Measurements from ENCODE around the gene CCDC6. TPM values are rescaled to one million over a fixed set of nuclear protein-coding genes. Genes with fewer than 3 reads are reported as not detected.

The CCDC6 gene
- total and polyA plus RNA-seq, 11 donors: 3.7 to 47.1 (median 17.4) TPM

GRCh38 chr10:59839576-59839975, 66.8 kb downstream of the CCDC6 start:
- H3K4me3 ChIP-seq: no peak overlapping the region
- intact Hi-C loops (cut with DNase I): loop anchor here in 2 of 10 donors (10.0 kb wide), 1 partner anchor 195 kb away; no protein-coding TSS in a partner anchor
- H3K36me3 ChIP-seq: peaks cover 0 to 12% (median 0%) of the 10 kb centered on the region in 9 donors
- ATAC-seq (no peak), DNase-seq (no peak)
- WGBS, 4 donors: 67 to 79% (median 73%) methylated on average over 6 of the region's 6 CpGs
- no peaks in the 10 kb centered on the region for H3K27me3 ChIP-seq
- peaks cover 0 to 16% (median 6%) of the 10 kb centered on the region in 12 donors for H3K4me1 ChIP-seq
- H3K9me3 ChIP-seq: no peaks in the 10 kb centered on the region
- no peak overlapping the region for H3K27ac ChIP-seq
- no peak for TF ChIP-seq POLR2A (IDR thresholded peaks at IDR 0.05)
- TF ChIP-seq, protein P1, sequence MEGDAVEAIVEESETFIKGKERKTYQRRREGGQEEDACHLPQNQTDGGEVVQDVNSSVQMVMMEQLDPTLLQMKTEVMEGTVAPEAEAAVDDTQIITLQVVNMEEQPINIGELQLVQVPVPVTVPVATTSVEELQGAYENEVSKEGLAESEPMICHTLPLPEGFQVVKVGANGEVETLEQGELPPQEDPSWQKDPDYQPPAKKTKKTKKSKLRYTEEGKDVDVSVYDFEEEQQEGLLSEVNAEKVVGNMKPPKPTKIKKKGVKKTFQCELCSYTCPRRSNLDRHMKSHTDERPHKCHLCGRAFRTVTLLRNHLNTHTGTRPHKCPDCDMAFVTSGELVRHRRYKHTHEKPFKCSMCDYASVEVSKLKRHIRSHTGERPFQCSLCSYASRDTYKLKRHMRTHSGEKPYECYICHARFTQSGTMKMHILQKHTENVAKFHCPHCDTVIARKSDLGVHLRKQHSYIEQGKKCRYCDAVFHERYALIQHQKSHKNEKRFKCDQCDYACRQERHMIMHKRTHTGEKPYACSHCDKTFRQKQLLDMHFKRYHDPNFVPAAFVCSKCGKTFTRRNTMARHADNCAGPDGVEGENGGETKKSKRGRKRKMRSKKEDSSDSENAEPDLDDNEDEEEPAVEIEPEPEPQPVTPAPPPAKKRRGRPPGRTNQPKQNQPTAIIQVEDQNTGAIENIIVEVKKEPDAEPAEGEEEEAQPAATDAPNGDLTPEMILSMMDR (IDR thresholded peaks at IDR 0.05): no peak

DNA sequence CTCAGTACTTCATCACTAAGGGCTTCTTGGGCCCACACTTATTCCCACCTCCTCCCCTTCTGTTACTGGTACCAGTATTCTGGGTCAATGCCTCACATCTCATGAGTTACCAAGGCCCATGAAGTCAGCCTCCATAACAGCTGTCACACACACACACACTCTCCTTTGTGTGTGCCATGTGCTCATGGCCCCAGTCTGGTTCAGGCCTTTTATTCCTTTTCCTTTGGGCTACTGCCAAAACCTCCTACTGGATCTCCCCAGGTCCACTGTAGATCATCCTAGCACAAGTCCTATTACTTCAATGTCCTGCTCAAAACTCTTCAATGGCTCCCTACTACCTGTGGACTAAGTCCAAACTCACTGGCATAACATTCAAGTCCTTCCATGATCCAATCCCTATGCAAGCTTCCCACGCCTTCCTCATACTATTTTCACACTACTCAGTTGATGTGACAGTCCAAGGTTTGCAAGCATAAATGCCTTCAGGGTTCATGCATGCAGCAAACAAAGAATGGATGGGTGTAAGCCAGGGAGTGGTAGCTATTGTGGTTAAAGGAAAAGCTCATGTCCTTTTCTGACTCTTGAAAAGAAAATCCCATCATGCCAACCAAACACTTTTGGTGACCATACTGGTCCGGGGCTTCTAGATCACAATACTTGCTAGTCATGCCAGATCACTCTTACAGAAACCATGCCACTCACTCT, 68.1 kb downstream of the CCDC6 start:
- no peak overlapping the region for H3K4me3 ChIP-seq
- peak in 1 of 4 donors; percentile 29 for ATAC-seq
- intact Hi-C loops (cut with DNase I): loop anchor here in 2 of 10 donors (10.0 kb wide), 1 partner anchor 197 kb away; no protein-coding TSS in a partner anchor
- H3K4me1 ChIP-seq: peaks cover 0 to 24% (median 0%) of the 10 kb centered on the region in 12 donors
- no peak for TF ChIP-seq POLR2A (IDR thresholded peaks at IDR 0.05)
- TF ChIP-seq, protein P1 (IDR thresholded peaks at IDR 0.05): no peak
- H3K27ac ChIP-seq: no peak overlapping the region
- DNase-seq: no peak
- WGBS, 4 donors: 94 to 100% (median 97%) methylated on average over 2 of the region's 2 CpGs
- H3K36me3 ChIP-seq: peaks cover 0 to 5% (median 0%) of the 10 kb centered on the region in 9 donors
- no peaks in the 10 kb centered on the region for H3K9me3 ChIP-seq
- no peaks in the 10 kb centered on the region for H3K27me3 ChIP-seq

GRCh38 chr10:59833810-59834209, 72.5 kb downstream of the CCDC6 start:
- intact Hi-C loops (cut with DNase I): loop anchor here in 6 of 10 donors (5.0 to 10.0 kb wide), 4 partner anchors 73 to 597 kb away; partner anchors contain the start of gene CCDC6 (in 3 of the 6)
- 69 to 80% (median 75%) methylated on average over 4 of the region's 4 CpGs for WGBS, 4 donors
- DNase-seq (no peak), ATAC-seq (no peak)
- peaks cover 0 to 24% (median 13%) of the 10 kb centered on the region in 9 donors for H3K36me3 ChIP-seq
- H3K27ac ChIP-seq: no peak overlapping the region
- H3K4me3 ChIP-seq: no peak overlapping the region
- TF ChIP-seq POLR2A (IDR thresholded peaks at IDR 0.05): no peak
- TF ChIP-seq, protein P1 (IDR thresholded peaks at IDR 0.05): no peak
- H3K27me3 ChIP-seq: no peaks in the 10 kb centered on the region
- peaks cover 0 to 31% (median 5%) of the 10 kb centered on the region in 12 donors for H3K4me1 ChIP-seq
- no peaks in the 10 kb centered on the region for H3K9me3 ChIP-seq

DNA sequence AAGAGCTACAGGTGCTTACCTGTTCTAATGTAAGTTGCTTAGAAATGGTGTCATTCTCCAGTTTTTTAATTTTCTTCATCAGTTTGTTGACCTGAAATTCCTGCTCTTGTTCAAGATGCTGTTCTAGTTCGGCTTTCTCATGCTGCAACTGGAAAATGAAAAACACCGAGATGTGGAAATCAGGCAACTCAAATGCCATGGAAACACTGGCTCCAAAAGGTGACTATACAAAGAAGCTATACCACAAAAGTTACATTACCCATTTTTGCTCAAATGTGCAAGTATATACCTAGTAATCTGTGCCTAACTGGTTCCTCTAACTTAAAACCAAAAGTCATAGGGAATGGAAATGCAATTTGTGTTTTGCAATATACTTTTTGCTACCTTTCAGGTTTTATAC, 73.8 kb downstream of the CCDC6 start:
- Histone ChIP-seq H3K36me3 (peaks cover 0 to 25% (median 13%) of the 10 kb centered on the region in 9 donors), H3K9me3 (no peaks in the 10 kb centered on the region), H3K4me3 (no peak overlapping the region), H3K27ac (no peak overlapping the region), H3K27me3 (no peaks in the 10 kb centered on the region), H3K4me1 (peaks cover 0 to 34% (median 6%) of the 10 kb centered on the region in 12 donors)
- DNase-seq: no peak
- 86 to 96% (median 91%) methylated on average over 2 of the region's 2 CpGs for WGBS, 4 donors
- TF ChIP-seq POLR2A (IDR thresholded peaks at IDR 0.05): no peak
- TF ChIP-seq, protein P1 (IDR thresholded peaks at IDR 0.05): no peak
- intact Hi-C loops (cut with DNase I): loop anchor here in 6 of 10 donors (5.0 to 10.0 kb wide), 4 partner anchors 75 to 595 kb away; partner anchors contain the start of gene CCDC6 (in 3 of the 6)
- no peak for ATAC-seq
